D721Med (cell line): ENCODE data around the gene NT5DC3.

ENCODE experiments used
- DNase-seq: peaks from one replicate; pipeline ENCODE4 v3.0.0; 2011; ENCODE audit warnings: low spot score; ENCODE audit not compliant: insufficient read length
- FAIRE-seq: peaks from 2 replicates; lab custom pipeline; 2011; peaks lifted over from hg19 to GRCh38; lab: Jason Lieb, UNC
- CTCF ChIP-seq: IDR thresholded peaks from 2 replicates; pipeline ENCODE4 v1.5.1; 2012; ENCODE audit warnings: mild to moderate bottlenecking, control low read depth; ENCODE audit not compliant: insufficient read depth; ENCODE audit errors: missing control alignments

Gene NT5DC3

GRCh38 chr12:103855896-103856657 is 15.0 kb upstream of the NT5DC3 start:
- DNase-seq: no peak
- no peak for FAIRE-seq
- TF ChIP-seq CTCF: no peak

DNA sequence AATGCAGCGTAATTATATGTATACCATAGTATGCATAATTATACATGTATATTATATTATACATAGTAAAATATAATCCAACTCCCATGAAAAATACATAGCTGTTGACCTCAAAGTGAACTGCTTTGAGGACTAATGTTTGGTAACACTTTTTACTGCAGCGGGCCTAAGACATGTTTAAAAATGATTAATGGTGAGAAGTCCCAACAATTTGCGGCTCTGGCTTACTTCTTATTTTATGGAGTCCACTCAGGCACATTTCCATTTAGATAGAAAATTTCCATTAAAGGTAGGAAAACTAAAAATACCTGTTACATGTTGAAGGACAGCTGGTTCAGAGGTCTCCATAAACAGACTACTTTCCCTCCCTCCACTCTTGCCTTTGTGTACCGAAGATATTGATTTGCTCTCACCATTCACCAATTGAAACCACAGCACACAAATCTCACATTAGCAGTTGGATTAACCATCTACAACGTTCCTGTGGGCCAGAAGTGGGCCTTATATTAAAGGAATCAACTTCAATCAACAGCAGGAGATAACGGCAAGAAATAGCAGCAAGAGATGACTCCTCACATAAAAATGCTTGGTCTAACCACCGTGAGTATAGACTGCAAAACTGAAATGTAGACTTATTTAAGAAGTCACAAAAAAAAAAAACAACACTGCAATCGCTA is 14.1 kb upstream of the NT5DC3 start:
- TF ChIP-seq CTCF: no peak
- FAIRE-seq: no peak

DNA sequence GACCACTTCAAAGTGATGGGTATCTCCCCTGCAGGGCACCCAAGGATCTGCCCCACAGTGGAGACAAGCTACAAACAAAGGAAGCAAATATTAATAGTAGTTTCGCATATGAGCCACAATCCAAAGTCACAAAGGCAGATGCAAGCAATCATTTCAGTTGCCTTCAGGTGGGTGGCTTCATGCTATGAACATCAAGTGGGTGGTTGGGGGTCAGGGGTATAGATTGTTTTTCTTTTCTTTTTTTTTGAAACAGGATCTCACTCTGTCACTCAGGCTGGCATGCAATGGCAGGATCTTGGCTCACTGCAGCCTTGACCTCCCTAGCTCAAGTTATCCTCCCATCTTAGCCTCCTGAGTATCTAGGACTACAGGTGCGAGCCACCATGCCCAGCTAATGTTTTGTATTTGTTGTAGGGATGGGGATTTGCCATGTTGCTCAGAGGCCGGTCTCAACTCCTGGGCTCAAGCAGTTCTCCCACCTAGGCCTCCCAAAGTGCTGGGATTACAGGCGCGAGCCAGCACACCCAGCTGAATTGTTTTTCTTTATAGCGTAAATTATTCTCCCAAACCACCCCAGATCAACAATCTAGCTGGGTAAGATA is 13.4 kb upstream of the NT5DC3 start:
- DNase-seq: no peak
- TF ChIP-seq CTCF: no peak
- FAIRE-seq: no peak

More for the DNA sequence above, 14.1 kb upstream of the NT5DC3 start:
- no peak for DNase-seq

DNA sequence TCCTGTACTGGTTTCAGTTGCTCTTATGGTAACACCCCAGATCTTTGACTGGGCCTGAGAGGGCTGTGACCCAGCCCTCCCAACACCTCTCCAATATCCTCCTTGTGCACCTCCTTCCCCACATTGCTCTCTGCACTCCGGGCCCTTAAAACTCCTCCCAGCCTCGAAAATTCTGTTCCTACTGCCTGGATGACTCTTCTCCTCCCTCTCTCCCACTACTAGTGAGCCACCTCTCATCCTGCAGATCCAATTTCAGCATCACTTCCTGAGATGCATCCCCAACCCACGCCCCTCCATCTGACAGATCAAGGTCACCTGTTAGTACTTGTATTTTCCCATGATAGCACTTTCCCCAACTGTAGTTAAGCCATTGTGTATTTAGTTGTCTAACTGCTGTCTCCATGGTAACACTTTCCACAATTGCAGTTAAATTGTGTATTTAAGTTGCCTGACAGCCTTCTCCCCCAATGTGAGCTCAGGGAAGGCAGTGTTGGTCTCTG is 11.5 kb upstream of the NT5DC3 start:
- FAIRE-seq: no peak
- no peak for TF ChIP-seq CTCF
- no peak for DNase-seq

GRCh38 chr12:103851127-103851526 is 10.1 kb upstream of the NT5DC3 start:
- DNase-seq (no peak), FAIRE-seq (no peak)
- TF ChIP-seq CTCF: no peak

GRCh38 chr12:103850429-103850828 is 9.4 kb upstream of the NT5DC3 start:
- FAIRE-seq: no peak

More at GRCh38 chr12:103850429-103850828, 9.4 kb upstream of the NT5DC3 start:
- DNase-seq: no peak
- TF ChIP-seq CTCF: no peak
